ENCODE measurements around the gene DLG2. TPM values are rescaled to one million over a fixed set of nuclear protein-coding genes. Genes with fewer than 3 reads are reported as not detected.

Gene DLG2
- total and polyA plus RNA-seq, 12 donors: 1.0 to 14.8 (median 7.4) TPM

- WGBS, 2 donors: 63 to 68% methylated on average over 1 of the region's 1 CpG
- Histone ChIP-seq H3K4me3 (no peak overlapping the region), H3K4me1 (no peaks in the 10 kb centered on the region), H3K36me3 (no peaks in the 10 kb centered on the region), H3K27me3 (no peaks in the 10 kb centered on the region), H3K27ac (no peak overlapping the region), H3K9me3 (no peaks in the 10 kb centered on the region)
- intact Hi-C loops (cut with DNase I): no loop called here
- TF ChIP-seq CTCF (IDR thresholded peaks at IDR 0.05): no peak
- DNase-seq (no peak), ATAC-seq (no peak)
Observed at GRCh38 chr11:84686716-84687115, 940.4 kb downstream of the DLG2 start.

GRCh38 chr11:84685976-84686375 lies 941.2 kb downstream of the DLG2 start:
- ATAC-seq (no peak), DNase-seq (no peak)
- Histone ChIP-seq H3K36me3 (no peaks in the 10 kb centered on the region), H3K4me1 (no peaks in the 10 kb centered on the region), H3K27ac (no peak overlapping the region), H3K4me3 (no peak overlapping the region), H3K27me3 (no peaks in the 10 kb centered on the region), H3K9me3 (no peaks in the 10 kb centered on the region)
- no peak for TF ChIP-seq CTCF (IDR thresholded peaks at IDR 0.05)
- WGBS, 2 donors: 89 to 91% methylated on average over 6 of the region's 6 CpGs
- intact Hi-C loops (cut with DNase I): no loop called here

GRCh38 chr11:84685149-84685548 lies 942.0 kb downstream of the DLG2 start:
- no peak for TF ChIP-seq CTCF (IDR thresholded peaks at IDR 0.05)
- no peaks in the 10 kb centered on the region for H3K4me1 ChIP-seq
- DNase-seq (no peak), ATAC-seq (no peak)
- H3K4me3 ChIP-seq: no peak overlapping the region
- no peaks in the 10 kb centered on the region for H3K36me3 ChIP-seq
- intact Hi-C loops (cut with DNase I): no loop called here
- no peaks in the 10 kb centered on the region for H3K27me3 ChIP-seq
- no peaks in the 10 kb centered on the region for H3K9me3 ChIP-seq
- no peak overlapping the region for H3K27ac ChIP-seq

GRCh38 chr11:84681456-84681855 lies 945.7 kb downstream of the DLG2 start:
- no peaks in the 10 kb centered on the region for H3K36me3 ChIP-seq
- no peaks in the 10 kb centered on the region for H3K4me1 ChIP-seq
- DNase-seq (no peak), ATAC-seq (no peak)
- H3K9me3 ChIP-seq: no peaks in the 10 kb centered on the region
- H3K27ac ChIP-seq: no peak overlapping the region
- no peak overlapping the region for H3K4me3 ChIP-seq
- 69 to 74% methylated on average over 2 of the region's 2 CpGs for WGBS, 2 donors
- H3K27me3 ChIP-seq: no peaks in the 10 kb centered on the region
- no peak for TF ChIP-seq CTCF (IDR thresholded peaks at IDR 0.05)
- intact Hi-C loops (cut with DNase I): no loop called here

Data from heart right ventricle (tissue), 16 donors.